ENCODE results near the gene DUSP28.

DUSP28 gene

DNA sequence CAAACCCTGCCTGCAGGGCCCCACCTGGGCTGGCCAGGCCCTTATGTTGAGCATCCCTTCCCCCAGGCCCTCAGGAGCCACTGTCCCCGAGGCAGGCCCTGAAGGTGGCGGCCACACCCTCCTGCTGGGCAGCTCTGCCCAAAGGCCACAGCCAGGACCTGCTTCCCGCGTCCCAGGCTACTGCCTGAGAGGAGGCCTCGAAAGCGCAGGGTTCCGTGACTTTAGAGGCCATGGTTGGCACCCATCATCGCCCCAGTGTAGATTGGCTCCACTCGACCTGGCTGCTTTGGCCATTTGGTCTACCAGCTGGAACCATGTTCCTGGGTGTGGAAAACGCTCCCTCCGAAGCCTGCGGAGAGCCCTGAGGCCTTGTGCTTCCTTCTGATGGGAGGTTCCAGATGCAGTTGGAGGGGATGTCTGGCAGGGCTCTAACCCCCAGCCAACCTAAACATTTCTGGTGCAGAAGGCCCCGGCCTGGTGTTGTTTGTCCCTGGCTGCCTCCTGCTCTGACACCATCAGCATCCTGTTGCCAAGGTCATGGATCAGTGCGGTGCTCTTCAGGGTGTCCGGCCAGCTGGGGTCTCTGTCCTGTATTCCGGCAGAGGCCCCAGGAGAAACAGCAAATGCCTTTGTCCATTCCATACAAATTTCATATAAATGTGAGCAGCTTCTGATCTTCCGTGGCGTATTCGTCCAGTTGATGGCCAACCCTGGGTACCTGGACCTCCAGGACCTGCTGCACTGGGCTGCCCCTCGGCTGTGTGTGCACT lies 41.1 kb downstream of the DUSP28 start:
- DNase-seq (ENCODE audit: low read depth) = no peak

- DNase-seq (ENCODE audit: low read depth) = no peak
Measured at GRCh38 chr2:240601831-240602160, 41.6 kb downstream of the DUSP28 start.

DNA sequence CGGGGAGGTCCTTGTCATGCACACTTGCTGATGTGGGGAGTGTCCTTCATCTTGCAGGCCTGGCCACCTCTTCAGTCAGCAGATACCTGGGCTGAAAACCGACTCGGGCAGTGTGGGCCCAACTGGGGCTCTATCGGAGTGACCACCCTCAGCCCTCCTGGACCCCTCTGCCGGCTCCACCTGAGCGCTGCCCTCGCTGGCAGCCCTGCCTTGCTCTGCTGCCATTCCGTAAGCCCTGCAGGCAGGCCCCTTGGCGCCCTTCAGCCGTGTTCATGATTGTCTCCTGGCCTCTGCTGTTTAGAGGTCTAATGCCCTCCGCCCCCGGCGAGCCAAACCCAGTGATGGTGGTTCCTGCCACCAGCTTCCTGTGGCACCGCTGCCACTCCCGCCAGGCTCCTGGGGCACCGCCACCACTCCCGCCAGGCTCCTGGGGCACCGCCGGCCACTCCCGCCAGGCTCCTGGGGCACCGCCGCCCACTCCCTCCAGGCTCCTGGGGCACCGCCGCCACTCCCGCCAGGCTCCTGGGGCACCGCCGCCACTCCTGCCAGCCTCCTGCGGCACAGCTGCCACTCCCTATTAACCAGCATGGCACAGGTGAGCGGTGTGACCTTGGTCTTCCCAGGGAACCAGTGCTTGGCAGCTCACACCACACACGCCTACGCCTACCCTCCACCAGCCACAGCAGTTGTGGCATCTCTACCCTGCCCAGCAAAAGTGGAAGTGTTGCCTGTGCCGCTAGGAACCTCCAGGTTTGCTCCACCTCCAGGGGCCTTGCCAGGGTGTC lies 42.3 kb downstream of the DUSP28 start:
- no peak for DNase-seq (ENCODE audit: low read depth)

DNA sequence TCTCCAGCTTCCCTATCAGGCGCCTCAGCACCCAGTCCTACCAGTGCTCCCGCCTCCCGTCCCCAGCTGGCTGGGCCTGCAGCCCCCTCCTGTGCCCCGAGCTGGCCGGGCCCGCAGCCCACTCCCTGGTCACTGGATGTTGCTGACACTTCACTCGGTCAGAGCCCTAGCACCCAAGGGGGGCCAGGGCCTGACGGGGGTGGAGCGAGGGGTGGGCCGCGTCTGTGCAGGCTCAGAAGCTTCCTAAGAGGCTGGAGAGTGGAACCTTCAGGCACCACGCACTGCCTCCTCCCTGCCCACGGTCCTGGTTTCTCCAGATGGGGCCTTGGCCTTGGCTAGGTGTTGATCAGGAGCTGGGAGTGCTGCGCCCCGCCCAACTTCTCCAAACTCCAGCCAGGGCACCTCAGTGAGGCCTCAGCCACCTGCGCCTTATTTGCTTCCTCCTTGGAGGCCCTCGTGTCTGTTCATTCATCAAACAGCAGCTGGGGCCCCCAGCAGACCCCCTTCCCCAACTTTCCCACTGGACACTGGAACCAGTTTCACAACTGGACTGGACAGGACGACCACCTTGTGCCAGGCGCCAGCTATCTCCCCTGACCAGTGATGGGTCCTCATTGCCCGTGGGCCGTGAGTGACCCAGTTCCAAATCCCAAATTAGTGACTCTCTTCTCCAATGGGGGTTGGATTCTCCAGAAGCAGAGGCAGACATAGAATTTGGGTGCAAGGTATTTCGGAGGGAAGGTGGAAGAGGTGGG lies 43.1 kb downstream of the DUSP28 start:
- DNase-seq (ENCODE audit: low read depth) = no peak

DNA sequence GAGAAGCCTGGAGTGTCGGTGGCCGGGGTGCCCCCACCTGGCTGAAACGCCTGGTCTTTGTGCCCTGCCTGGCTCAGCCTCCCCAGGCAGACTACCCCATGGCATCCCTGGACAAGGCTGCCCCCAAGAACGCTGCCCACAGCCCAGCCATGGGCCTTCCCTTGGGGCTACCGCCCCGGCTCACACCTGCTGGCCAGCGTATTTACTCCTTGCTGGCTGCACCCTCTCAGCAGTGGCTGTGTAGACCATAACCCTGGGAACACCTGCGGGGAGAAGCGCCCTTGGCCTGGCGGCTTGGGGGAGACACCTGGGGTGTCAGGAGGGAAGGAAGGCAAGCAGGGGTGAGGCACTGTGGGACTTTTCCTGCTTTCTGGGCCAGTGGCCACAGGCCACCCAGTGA lies 43.7 kb downstream of the DUSP28 start:
- DNase-seq (ENCODE audit: low read depth) = no peak

- DNase-seq (ENCODE audit: low read depth) = no peak
Measured at GRCh38 chr2:240604291-240604938, 44.3 kb downstream of the DUSP28 start.

GRCh38 chr2:240604939-240605716 lies 45.0 kb downstream of the DUSP28 start:
- DNase-seq (ENCODE audit: low read depth) = no peak

DNA sequence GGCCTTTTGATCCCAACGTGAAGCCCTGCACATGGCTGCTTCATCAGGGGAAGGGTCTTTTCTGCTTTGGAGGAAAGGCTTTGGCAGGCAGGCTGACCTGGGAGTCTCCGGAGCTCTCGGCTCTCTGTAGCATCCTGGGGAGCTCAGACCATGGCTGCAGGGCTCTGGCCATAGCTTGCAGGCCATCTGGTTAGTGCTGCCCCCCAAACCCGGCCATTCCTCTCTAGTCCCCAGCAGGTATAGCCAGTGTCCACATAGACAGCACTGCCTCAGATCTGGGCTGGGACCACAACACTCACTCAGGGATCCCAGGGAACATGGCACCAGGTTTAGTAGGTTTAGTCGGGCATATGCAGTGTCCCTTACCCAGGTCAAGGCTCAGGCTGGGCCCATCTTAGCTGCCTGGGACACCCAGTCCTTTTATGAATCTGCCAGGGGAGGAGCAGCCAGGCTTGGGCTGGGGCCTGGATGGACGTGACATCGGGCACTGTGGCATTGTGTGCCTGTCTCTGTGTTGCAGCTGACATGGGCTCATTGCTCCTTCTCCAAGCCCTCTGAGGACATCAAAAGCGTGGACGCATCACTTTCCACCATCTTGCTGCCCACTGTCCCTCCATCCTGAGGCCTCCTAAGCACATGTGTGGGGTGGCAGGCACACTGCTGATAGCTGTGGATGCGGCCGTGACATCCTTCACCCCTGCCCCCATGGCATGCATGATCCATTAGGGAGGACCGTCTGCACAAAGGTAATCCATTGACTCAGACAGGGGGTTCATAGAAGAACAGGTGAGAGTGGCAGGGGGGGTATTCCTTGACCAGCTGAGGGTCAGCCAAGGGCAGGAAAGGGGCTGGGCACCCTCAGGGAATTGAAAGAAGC lies 45.9 kb downstream of the DUSP28 start:
- DNase-seq (ENCODE audit: low read depth) = no peak

DNA sequence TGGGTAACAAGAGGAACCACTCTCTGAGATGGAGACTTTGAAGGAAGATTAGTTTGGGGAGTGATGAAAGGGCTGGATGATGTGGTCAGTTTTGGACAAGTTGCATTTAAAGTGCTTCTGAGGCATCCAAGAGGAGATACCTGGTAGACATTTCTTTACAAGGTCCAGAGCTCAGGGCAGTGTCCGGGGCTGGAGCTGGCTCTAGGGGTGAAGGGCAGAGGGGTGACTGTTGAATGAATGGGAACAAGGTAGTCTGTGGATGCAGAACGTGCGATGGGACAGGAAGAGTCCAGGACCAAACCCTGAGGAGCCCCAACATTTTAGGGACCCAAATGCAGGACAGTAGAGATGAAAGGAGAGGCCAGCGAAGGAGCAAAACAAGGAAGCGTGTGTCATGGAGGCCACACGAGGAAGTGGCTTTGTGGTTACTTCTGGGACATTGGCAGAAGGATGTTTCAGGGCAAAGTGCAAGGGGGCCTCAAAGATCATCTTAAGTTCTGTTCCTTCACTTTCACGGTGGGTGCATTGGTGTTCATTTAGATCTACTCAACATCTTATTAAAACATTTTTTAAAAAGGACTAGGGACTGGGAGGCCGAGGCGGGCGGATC lies 51.5 kb downstream of the DUSP28 start:
- DNase-seq (ENCODE audit: low read depth) = no peak
